Spleen (tissue), 7 donors: ENCODE measurements around the gene ZSWIM3.

ENCODE experiments used
- POLR2A ChIP-seq, 3 donors: fragments of 450-650 bp; IDR thresholded peaks; one replicate each; pipeline ENCODE4 v1.5.1; 2017; ENCODE audit warnings: antibody characterized with exemption in 3 of 3, mild to moderate bottlenecking in 1 of 3
- TF ChIP-seq, protein P1 (sequence below), 11 experiments: fragments of 200-600 bp in 7 of 11; fragments of 450-650 bp in 4 of 11; sonication (generic) in 4 of 11; IDR thresholded peaks in 8 of 11; conservative IDR thresholded peaks in 3 of 11; 1 replicate in 7 of 11; 2 replicates in 4 of 11; pipeline versions ENCODE4 v1.4.0 to v1.8.0; 2016 to 2021; ENCODE audit warnings: antibody characterized with exemption in 11 of 11, inconsistent platforms in 4 of 11, mild to moderate bottlenecking in 1 of 11
- donor health status: DM: no; HTN: no; CAD: no; lungs with moderate emphysema.
- donor health status: DM: no; HTN: no; CAD: no.
- donor health status: DM: no; HTN: no; CAD: no.

DNA sequence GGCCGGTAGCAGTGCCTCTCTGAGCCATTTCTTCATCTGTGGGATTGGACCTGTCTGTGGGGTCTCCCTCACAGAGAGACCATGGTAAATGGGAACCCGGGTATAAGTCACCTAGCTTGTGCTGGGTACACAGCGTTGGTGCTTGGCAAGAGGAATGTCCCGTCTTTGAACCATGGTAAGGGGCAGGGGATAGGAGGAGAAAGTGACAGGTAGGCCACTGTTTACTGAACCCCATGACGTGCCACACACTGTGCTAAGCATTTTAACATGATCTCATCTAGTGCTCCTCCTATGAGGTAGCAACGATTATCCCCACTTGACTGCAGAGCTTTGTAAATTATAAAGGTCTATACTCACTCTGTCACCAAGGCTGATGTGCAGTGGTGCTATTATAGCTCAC is 29.7 kb upstream of the ZSWIM3 start:
- TF ChIP-seq, protein P1, sequence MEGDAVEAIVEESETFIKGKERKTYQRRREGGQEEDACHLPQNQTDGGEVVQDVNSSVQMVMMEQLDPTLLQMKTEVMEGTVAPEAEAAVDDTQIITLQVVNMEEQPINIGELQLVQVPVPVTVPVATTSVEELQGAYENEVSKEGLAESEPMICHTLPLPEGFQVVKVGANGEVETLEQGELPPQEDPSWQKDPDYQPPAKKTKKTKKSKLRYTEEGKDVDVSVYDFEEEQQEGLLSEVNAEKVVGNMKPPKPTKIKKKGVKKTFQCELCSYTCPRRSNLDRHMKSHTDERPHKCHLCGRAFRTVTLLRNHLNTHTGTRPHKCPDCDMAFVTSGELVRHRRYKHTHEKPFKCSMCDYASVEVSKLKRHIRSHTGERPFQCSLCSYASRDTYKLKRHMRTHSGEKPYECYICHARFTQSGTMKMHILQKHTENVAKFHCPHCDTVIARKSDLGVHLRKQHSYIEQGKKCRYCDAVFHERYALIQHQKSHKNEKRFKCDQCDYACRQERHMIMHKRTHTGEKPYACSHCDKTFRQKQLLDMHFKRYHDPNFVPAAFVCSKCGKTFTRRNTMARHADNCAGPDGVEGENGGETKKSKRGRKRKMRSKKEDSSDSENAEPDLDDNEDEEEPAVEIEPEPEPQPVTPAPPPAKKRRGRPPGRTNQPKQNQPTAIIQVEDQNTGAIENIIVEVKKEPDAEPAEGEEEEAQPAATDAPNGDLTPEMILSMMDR (IDR thresholded peaks at IDR 0.05 in 8 of 11, conservative IDR thresholded peaks at IDR 0.05 in 3 of 11) = no peak
- no peak for TF ChIP-seq POLR2A (IDR thresholded peaks at IDR 0.05)
